Left ventricle myocardium inferior (tissue), 1 donor: ENCODE data around the gene SYT17. TPM values are rescaled to one million over a fixed set of nuclear protein-coding genes. Genes with fewer than 3 reads are reported as not detected.
A peak's percentile ranks its signal among the peaks of the same experiment; 100 is the strongest.

Experiments
- DNase-seq: peaks from one replicate; pipeline ENCODE4 v3.0.0-alpha.2; 2020
- H3K27ac ChIP-seq: fragments of 200-600 bp; replicated peaks from 2 replicates; pipeline ENCODE4 v1.8.0; 2021
- H3K27me3 ChIP-seq: fragments of 200-600 bp; 2 replicates; pipeline ENCODE4 v1.8.0; 2021; ENCODE audit warnings: low read depth
- H3K36me3 ChIP-seq: fragments of 200-600 bp; 2 replicates; pipeline ENCODE4 v1.8.0; 2021
- H3K4me1 ChIP-seq: fragments of 200-600 bp; 2 replicates; pipeline ENCODE4 v1.8.0; 2021
- H3K4me3 ChIP-seq: fragments of 200-600 bp; 2 replicates; pipeline ENCODE4 v1.8.0; 2021; ENCODE audit warnings: mild to moderate bottlenecking, moderate library complexity
- H3K9me3 ChIP-seq: fragments of 200-600 bp; replicated peaks from 2 replicates; pipeline ENCODE4 v1.8.0; 2021
- intact Hi-C: fragments of 100-400 bp; cut with micrococcal nuclease; formaldehyde crosslinking; loops from one replicate; pipeline ENCODE4 v1.11.0; 2022
- total RNA-seq: library from RNA; stranded (reverse); fragmentation: NEBNext Ultra II Directional; extraction: Animal tissue kit (Norgen Biotek cat#: 25700); gene quantifications from one replicate; pipeline ENCODE4 v1.2.1, GENCODE V29; 2021
- TF ChIP-seq, protein P1 (sequence below): fragments of 200-600 bp; IDR thresholded peaks from 2 replicates; pipeline ENCODE4 v1.8.0; 2021; ENCODE audit warnings: antibody characterized with exemption, mild to moderate bottlenecking, borderline replicate concordance
- donor health status: DM: no; HTN: yes; CAD: no; lungs with severe emphysema.

SYT17 gene
- total RNA-seq, 1 donor from 2014 or later = 0.49 TPM

- DNase-seq = no peak
- H3K4me1 ChIP-seq = peaks cover 11% of the 10 kb centered on the region
- intact Hi-C loops = loop anchor here (10.0 kb wide), 1 partner anchor 212 kb away; no protein-coding TSS in a partner anchor
- no peaks in the 10 kb centered on the region for H3K9me3 ChIP-seq
- TF ChIP-seq, protein P1, sequence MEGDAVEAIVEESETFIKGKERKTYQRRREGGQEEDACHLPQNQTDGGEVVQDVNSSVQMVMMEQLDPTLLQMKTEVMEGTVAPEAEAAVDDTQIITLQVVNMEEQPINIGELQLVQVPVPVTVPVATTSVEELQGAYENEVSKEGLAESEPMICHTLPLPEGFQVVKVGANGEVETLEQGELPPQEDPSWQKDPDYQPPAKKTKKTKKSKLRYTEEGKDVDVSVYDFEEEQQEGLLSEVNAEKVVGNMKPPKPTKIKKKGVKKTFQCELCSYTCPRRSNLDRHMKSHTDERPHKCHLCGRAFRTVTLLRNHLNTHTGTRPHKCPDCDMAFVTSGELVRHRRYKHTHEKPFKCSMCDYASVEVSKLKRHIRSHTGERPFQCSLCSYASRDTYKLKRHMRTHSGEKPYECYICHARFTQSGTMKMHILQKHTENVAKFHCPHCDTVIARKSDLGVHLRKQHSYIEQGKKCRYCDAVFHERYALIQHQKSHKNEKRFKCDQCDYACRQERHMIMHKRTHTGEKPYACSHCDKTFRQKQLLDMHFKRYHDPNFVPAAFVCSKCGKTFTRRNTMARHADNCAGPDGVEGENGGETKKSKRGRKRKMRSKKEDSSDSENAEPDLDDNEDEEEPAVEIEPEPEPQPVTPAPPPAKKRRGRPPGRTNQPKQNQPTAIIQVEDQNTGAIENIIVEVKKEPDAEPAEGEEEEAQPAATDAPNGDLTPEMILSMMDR = no peak
- no peaks in the 10 kb centered on the region for H3K36me3 ChIP-seq
- no peak overlapping the region for H3K27ac ChIP-seq
- H3K27me3 ChIP-seq = peaks cover 17% of the 10 kb centered on the region
- no peak overlapping the region for H3K4me3 ChIP-seq
Measured at GRCh38 chr16:19163215-19163614, 4.8 kb upstream of the SYT17 start.

GRCh38 chr16:19164285-19164684 is 3.8 kb upstream of the SYT17 start:
- H3K4me1 ChIP-seq = peaks cover 19% of the 10 kb centered on the region
- no peak overlapping the region for H3K4me3 ChIP-seq
- H3K27ac ChIP-seq = no peak overlapping the region
- H3K27me3 ChIP-seq = peaks cover 28% of the 10 kb centered on the region
- DNase-seq = no peak
- no peaks in the 10 kb centered on the region for H3K36me3 ChIP-seq
- TF ChIP-seq, protein P1 = no peak
- no peaks in the 10 kb centered on the region for H3K9me3 ChIP-seq
- intact Hi-C loops = loop anchor here (10.0 kb wide), 1 partner anchor 211 kb away; no protein-coding TSS in a partner anchor

DNA sequence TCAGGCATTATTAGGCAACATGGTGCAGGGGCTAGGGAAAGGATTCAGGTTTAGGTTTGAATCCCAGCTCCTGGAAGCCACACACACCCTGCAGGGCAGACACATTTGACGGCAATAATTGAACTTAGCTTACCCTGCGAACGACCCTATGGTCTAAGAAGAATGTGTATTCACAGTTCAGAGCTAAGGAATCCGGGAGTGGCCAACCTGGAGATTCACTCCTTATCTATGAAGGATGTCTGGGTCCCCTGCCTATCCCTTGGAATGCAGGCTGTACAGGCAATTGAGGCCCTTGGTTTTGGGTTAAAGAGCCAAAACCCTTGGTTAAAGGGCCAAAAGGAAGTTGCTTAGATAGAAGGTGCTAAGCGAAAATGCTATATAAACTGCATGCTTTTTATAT is 2.9 kb upstream of the SYT17 start:
- intact Hi-C loops = loop anchor here (10.0 kb wide), 1 partner anchor 210 kb away; no protein-coding TSS in a partner anchor
- H3K4me1 ChIP-seq = peaks cover 19% of the 10 kb centered on the region
- no peak overlapping the region for H3K4me3 ChIP-seq
- H3K27ac ChIP-seq = no peak overlapping the region
- no peak for DNase-seq
- peaks cover 36% of the 10 kb centered on the region for H3K27me3 ChIP-seq
- TF ChIP-seq, protein P1 = no peak
- no peaks in the 10 kb centered on the region for H3K36me3 ChIP-seq
- no peaks in the 10 kb centered on the region for H3K9me3 ChIP-seq

DNA sequence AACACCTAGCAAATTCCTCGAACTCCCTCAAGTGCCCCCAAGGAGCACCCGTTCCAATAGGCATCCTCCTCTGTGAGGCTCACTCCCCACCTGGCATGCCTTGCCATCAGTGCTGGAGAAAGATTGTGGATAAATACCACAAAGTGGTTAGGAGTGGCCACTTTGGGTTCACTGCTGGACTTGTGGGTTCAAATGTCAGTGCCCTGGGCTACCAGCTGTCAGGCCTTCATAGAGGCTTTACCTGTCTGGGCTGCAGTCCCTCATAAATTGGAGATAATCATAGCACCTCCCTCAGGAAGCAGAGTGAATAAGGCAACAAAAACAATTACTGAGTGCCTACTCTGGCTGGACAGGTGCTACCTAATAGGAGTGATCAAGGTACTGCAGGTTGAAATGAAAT is 1.5 kb upstream of the SYT17 start:
- Histone ChIP-seq H3K4me3 (no peak overlapping the region), H3K27me3 (peaks cover 49% of the 10 kb centered on the region), H3K9me3 (no peaks in the 10 kb centered on the region), H3K36me3 (no peaks in the 10 kb centered on the region), H3K4me1 (peaks cover 19% of the 10 kb centered on the region), H3K27ac (no peak overlapping the region)
- intact Hi-C loops = loop anchor here (10.0 kb wide), 1 partner anchor 208 kb away; no protein-coding TSS in a partner anchor
- TF ChIP-seq, protein P1 = no peak
- DNase-seq = no peak

- TF ChIP-seq, protein P1 = no peak
- H3K4me1 ChIP-seq = peaks cover 19% of the 10 kb centered on the region
- no peaks in the 10 kb centered on the region for H3K9me3 ChIP-seq
- peaks cover 52% of the 10 kb centered on the region for H3K27me3 ChIP-seq
- peak overlapping the region; percentile 48 for H3K27ac ChIP-seq
- H3K36me3 ChIP-seq = no peaks in the 10 kb centered on the region
- H3K4me3 ChIP-seq = peak overlapping the region; percentile 72
- DNase-seq = peak; percentile 19
- intact Hi-C loops = loop anchor here (10.0 kb wide), 1 partner anchor 206 kb away; no protein-coding TSS in a partner anchor
Measured at GRCh38 chr16:19168371-19169081, 486 bp downstream of the SYT17 start.
